ENCODE measurements around the gene COL16A1. TPM values are rescaled to one million over a fixed set of nuclear protein-coding genes. Genes with fewer than 3 reads are reported as not detected.

COL16A1 gene
- total RNA-seq, 1 donor from 2014 or later = 0.22 TPM

GRCh38 chr1:31677949-31678348, 25.9 kb downstream of the COL16A1 start:
- peaks cover 22% of the 10 kb centered on the region for H3K4me1 Mint-ChIP-seq
- no peak for TF ChIP-seq EZH2phosphoT487 (IDR thresholded peaks at IDR 0.05)
- H3K4me2 ChIP-seq = no peak overlapping the region
- no peaks in the 10 kb centered on the region for H3K27me3 ChIP-seq
- H4K20me1 ChIP-seq (ENCODE audit: low read depth) = no peaks in the 10 kb centered on the region
- H3K79me2 ChIP-seq (ENCODE audit: low read depth) = no peaks in the 10 kb centered on the region
- H2AFZ ChIP-seq (replicated peaks) = no peak overlapping the region
- H3K9me3 Mint-ChIP-seq = no peaks in the 10 kb centered on the region
- peaks cover 13% of the 10 kb centered on the region for H3K27me3 Mint-ChIP-seq (ENCODE audit: insufficient read depth, low read depth)
- no peaks in the 10 kb centered on the region for H3K36me3 ChIP-seq
- no peak overlapping the region for H3K4me3 ChIP-seq
- no peak overlapping the region for H3K27ac Mint-ChIP-seq
- no peaks in the 10 kb centered on the region for H3K36me3 Mint-ChIP-seq
- DNase-seq (ENCODE audit: low spot score) = no peak
- no peaks in the 10 kb centered on the region for H3K9me3 ChIP-seq (ENCODE audit: low read depth)
- no peak overlapping the region for H3K9ac ChIP-seq
- no peak overlapping the region for H3K27ac ChIP-seq
- no peak overlapping the region for H3K4me3 Mint-ChIP-seq
- H3F3A ChIP-seq (ENCODE audit: low read depth) = no peaks in the 10 kb centered on the region
- H3K4me1 ChIP-seq = no peaks in the 10 kb centered on the region

GRCh38 chr1:31677401-31677800, 26.4 kb downstream of the COL16A1 start:
- no peaks in the 10 kb centered on the region for H3K9me3 Mint-ChIP-seq
- Histone ChIP-seq H3K27me3 (no peaks in the 10 kb centered on the region), H3K4me3 (no peak overlapping the region), H3F3A (ENCODE audit: low read depth) (no peaks in the 10 kb centered on the region), H3K27ac (no peak overlapping the region), H4K20me1 (ENCODE audit: low read depth) (no peaks in the 10 kb centered on the region), H3K4me1 (no peaks in the 10 kb centered on the region), H3K79me2 (ENCODE audit: low read depth) (no peaks in the 10 kb centered on the region), H3K9ac (no peak overlapping the region), H3K4me2 (no peak overlapping the region), H2AFZ (replicated peaks) (no peak overlapping the region), H3K9me3 (ENCODE audit: low read depth) (no peaks in the 10 kb centered on the region), H3K36me3 (no peaks in the 10 kb centered on the region)
- no peak overlapping the region for H3K4me3 Mint-ChIP-seq
- H3K27me3 Mint-ChIP-seq (ENCODE audit: insufficient read depth, low read depth) = peaks cover 13% of the 10 kb centered on the region
- H3K27ac Mint-ChIP-seq = peak overlapping the region; percentile 19
- peaks cover 22% of the 10 kb centered on the region for H3K4me1 Mint-ChIP-seq
- no peaks in the 10 kb centered on the region for H3K36me3 Mint-ChIP-seq
- DNase-seq (ENCODE audit: low spot score) = no peak
- no peak for TF ChIP-seq EZH2phosphoT487 (IDR thresholded peaks at IDR 0.05)
- no peak for TF ChIP-seq EZH2 (IDR thresholded peaks at IDR 0.05)
- TF ChIP-seq CTCF (IDR thresholded peaks at IDR 0.05) = no peak

- Histone ChIP-seq H3K9ac (no peak overlapping the region), H3K27me3 (no peaks in the 10 kb centered on the region), H4K20me1 (ENCODE audit: low read depth) (no peaks in the 10 kb centered on the region), H2AFZ (replicated peaks) (no peak overlapping the region), H3F3A (ENCODE audit: low read depth) (no peaks in the 10 kb centered on the region), H3K4me2 (no peak overlapping the region), H3K27ac (no peak overlapping the region), H3K9me3 (ENCODE audit: low read depth) (no peaks in the 10 kb centered on the region), H3K4me3 (no peak overlapping the region), H3K4me1 (peaks cover 4% of the 10 kb centered on the region), H3K36me3 (no peaks in the 10 kb centered on the region), H3K79me2 (ENCODE audit: low read depth) (no peaks in the 10 kb centered on the region)
- Mint-ChIP-seq H3K4me3 (no peak overlapping the region), H3K27me3 (ENCODE audit: insufficient read depth, low read depth) (peaks cover 7% of the 10 kb centered on the region), H3K36me3 (no peaks in the 10 kb centered on the region), H3K27ac (no peak overlapping the region), H3K4me1 (peaks cover 15% of the 10 kb centered on the region), H3K9me3 (no peaks in the 10 kb centered on the region)
- TF ChIP-seq EZH2phosphoT487 (IDR thresholded peaks at IDR 0.05) (no peak), CTCF (IDR thresholded peaks at IDR 0.05) (no peak), EZH2 (IDR thresholded peaks at IDR 0.05) (no peak)
- DNase-seq (ENCODE audit: low spot score) = no peak
These were observed 28.1 kb downstream of the COL16A1 start for GRCh38 chr1:31675756-31676155.

- H3F3A ChIP-seq (ENCODE audit: low read depth) = no peaks in the 10 kb centered on the region
- no peaks in the 10 kb centered on the region for H4K20me1 ChIP-seq (ENCODE audit: low read depth)
- TF ChIP-seq EZH2phosphoT487 (IDR thresholded peaks at IDR 0.05) = no peak
- no peak for TF ChIP-seq CTCF (IDR thresholded peaks at IDR 0.05)
- TF ChIP-seq EZH2 (IDR thresholded peaks at IDR 0.05) = no peak
- DNase-seq (ENCODE audit: low spot score) = no peak
- no peak overlapping the region for H3K27ac ChIP-seq
- H2AFZ ChIP-seq (replicated peaks) = no peak overlapping the region
- no peaks in the 10 kb centered on the region for H3K79me2 ChIP-seq (ENCODE audit: low read depth)
- Mint-ChIP-seq H3K4me3 (no peak overlapping the region), H3K27me3 (ENCODE audit: insufficient read depth, low read depth) (peaks cover 4% of the 10 kb centered on the region), H3K27ac (peak overlapping the region; percentile 82), H3K9me3 (no peaks in the 10 kb centered on the region), H3K36me3 (no peaks in the 10 kb centered on the region), H3K4me1 (peaks cover 14% of the 10 kb centered on the region)
- no peaks in the 10 kb centered on the region for H3K9me3 ChIP-seq (ENCODE audit: low read depth)
- no peaks in the 10 kb centered on the region for H3K36me3 ChIP-seq
- no peak overlapping the region for H3K4me3 ChIP-seq
- no peaks in the 10 kb centered on the region for H3K27me3 ChIP-seq
- no peak overlapping the region for H3K9ac ChIP-seq
- peaks cover 10% of the 10 kb centered on the region for H3K4me1 ChIP-seq
- no peak overlapping the region for H3K4me2 ChIP-seq
These were observed 28.7 kb downstream of the COL16A1 start for GRCh38 chr1:31675161-31675560.
